Tibial nerve (tissue), 4 donors: ENCODE data around the gene CA10. TPM values are rescaled to one million over a fixed set of nuclear protein-coding genes. Genes with fewer than 3 reads are reported as not detected.

Experiments used
- DNase-seq, 2 donors: peaks; one replicate each; pipeline ENCODE4 v3.0.0-alpha.2; 2019; ENCODE audit warnings: low spot score in 2 of 2
- H3K27ac ChIP-seq, 4 donors: fragments of 200-600 bp; sonication (generic) in 3 of 4; one replicate each; pipeline ENCODE4 v1.5.1; 2017 to 2019; ENCODE audit warnings: mild to moderate bottlenecking in 1 of 4
- H3K27me3 ChIP-seq, 2 donors: fragments of 200-600 bp; sonication (generic) in 1 of 2; one replicate each; pipeline versions ENCODE4 v1.5.1 to v1.6.0; 2017 to 2019
- H3K36me3 ChIP-seq, 3 donors: fragments of 200-600 bp; sonication (generic); one replicate each; pipeline ENCODE4 v1.5.1; 2018 to 2019
- H3K4me1 ChIP-seq, 4 donors: fragments of 200-600 bp; sonication (generic) in 3 of 4; one replicate each; pipeline ENCODE4 v1.5.1; 2017 to 2019
- H3K4me3 ChIP-seq, 4 donors: fragments of 200-600 bp; sonication (generic) in 3 of 4; one replicate each; pipeline ENCODE4 v1.5.1; 2017 to 2019; ENCODE audit warnings: mild to moderate bottlenecking in 1 of 4, moderate library complexity in 1 of 4
- H3K9me3 ChIP-seq, 4 donors: fragments of 200-600 bp; sonication (generic) in 3 of 4; one replicate each; pipeline ENCODE4 v1.5.1; 2017 to 2019
- EP300 ChIP-seq, 2 donors: sonication (generic); formaldehyde crosslinking; IDR thresholded peaks; one replicate each; pipeline ENCODE4 v1.6.1; 2017; ENCODE audit warnings: antibody characterized with exemption in 2 of 2, mild to moderate bottlenecking in 1 of 2
- POLR2A ChIP-seq, 2 donors: fragments of 450-650 bp; IDR thresholded peaks; one replicate each; pipeline ENCODE4 v1.6.1; 2017; ENCODE audit warnings: antibody characterized with exemption in 2 of 2, mild to moderate bottlenecking in 2 of 2, moderate library complexity in 2 of 2
- WGBS, 2 donors: methylation state at CpG; one replicate each; pipeline ENCODE4 v1.1.5; 2018; 5-methylcytosine and 5-hydroxymethylcytosine counted together
- total RNA-seq, 4 donors: library from RNA; depleted of rRNA; stranded (reverse); fragments of >200 nt; gene quantifications; one replicate each; pipeline ENCODE4 v1.1.0, GENCODE V29; 2016
- TF ChIP-seq, protein P1 (sequence below), 5 experiments: fragments of 200-600 bp in 3 of 5; fragments of 450-650 bp in 2 of 5; sonication (generic) in 3 of 5; IDR thresholded peaks; one replicate each; pipeline ENCODE4 v1.5.1; 2016 to 2019; ENCODE audit warnings: antibody characterized with exemption in 5 of 5, mild to moderate bottlenecking in 3 of 5, moderate library complexity in 2 of 5

The CA10 gene
- not detected for total RNA-seq

DNA sequence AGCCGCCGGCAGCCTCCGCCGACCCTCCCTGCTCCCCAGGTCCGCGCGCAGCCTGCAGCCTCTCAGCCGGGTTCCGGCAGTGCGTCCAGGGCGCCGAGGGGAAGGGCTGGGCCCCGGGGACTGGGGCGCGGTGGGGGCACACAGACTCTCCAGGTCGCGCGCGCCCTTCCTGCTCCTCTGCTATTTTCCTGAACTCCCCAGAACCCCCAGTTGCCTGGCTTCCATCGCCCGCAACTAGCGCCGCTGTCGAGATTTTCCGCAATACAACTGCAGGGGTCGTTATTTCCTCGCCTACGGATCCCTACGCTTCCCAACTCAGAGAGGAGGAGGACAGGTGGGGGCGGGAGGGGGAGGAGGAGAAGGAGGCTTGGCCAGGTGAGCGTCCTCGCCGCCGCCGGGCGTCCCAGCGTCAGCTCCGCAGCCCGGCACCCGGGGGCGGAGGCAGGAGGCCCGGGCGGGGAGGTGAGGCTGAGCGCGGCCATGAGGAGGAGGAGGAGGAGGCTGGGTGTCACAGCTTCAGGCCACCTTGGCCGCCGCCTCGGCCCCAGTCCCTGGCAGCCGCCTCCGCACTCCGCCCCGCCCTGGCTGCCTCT, at the start of gene CA10:
Gene CA10, minus strand, starts transcription at position 265 of the 593 bp plus-strand sequence.
- Histone ChIP-seq H3K9me3 (peaks cover 0 to 5% (median 0%) of the 10 kb centered on the region in 4 donors), H3K4me1 (peaks cover 0 to 17% (median 3%) of the 10 kb centered on the region in 4 donors), H3K4me3 (peak within 1 kb of the TSS in 1 of 4 donors; percentile 4), H3K27ac (no peak within 1 kb of the TSS), H3K27me3 (peaks cover 0 to 50% of the 10 kb centered on the region in 2 donors), H3K36me3 (no peaks in the 10 kb centered on the region)
- TF ChIP-seq EP300 (IDR thresholded peaks at IDR 0.05) (no peak), POLR2A (IDR thresholded peaks at IDR 0.05) (no peak)
- 1 to 2% methylated on average over 19 to 43 of the region's 52 CpGs for WGBS, 2 donors
- DNase-seq, result no peak

DNA sequence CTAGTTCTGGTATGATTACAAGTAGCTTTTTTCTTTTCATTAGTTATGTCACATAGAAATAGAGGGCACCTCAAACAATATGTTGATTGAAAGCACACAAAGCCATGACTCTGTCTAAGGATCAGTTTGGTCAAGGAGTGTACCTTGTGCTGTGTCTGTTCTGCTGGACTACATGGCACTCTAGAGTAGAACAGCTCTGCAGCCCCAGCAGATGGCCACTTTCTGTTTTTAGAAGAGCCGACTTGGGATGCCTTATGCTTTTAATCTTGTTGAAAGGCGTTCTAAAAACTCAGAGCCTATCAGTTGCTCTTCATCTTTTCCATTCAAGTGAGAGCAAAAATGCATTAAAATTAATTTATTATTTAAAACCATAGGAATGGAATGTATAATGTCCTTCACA, 49.3 kb upstream of the CA10 start:
- no peak for DNase-seq
- TF ChIP-seq, protein P1, sequence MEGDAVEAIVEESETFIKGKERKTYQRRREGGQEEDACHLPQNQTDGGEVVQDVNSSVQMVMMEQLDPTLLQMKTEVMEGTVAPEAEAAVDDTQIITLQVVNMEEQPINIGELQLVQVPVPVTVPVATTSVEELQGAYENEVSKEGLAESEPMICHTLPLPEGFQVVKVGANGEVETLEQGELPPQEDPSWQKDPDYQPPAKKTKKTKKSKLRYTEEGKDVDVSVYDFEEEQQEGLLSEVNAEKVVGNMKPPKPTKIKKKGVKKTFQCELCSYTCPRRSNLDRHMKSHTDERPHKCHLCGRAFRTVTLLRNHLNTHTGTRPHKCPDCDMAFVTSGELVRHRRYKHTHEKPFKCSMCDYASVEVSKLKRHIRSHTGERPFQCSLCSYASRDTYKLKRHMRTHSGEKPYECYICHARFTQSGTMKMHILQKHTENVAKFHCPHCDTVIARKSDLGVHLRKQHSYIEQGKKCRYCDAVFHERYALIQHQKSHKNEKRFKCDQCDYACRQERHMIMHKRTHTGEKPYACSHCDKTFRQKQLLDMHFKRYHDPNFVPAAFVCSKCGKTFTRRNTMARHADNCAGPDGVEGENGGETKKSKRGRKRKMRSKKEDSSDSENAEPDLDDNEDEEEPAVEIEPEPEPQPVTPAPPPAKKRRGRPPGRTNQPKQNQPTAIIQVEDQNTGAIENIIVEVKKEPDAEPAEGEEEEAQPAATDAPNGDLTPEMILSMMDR (IDR thresholded peaks at IDR 0.05), result no peak
- TF ChIP-seq POLR2A (IDR thresholded peaks at IDR 0.05) (no peak), EP300 (IDR thresholded peaks at IDR 0.05) (no peak)
- H3K9me3 ChIP-seq, result no peaks in the 10 kb centered on the region
- H3K4me1 ChIP-seq, result no peaks in the 10 kb centered on the region
- H3K36me3 ChIP-seq, result no peaks in the 10 kb centered on the region
- H3K27me3 ChIP-seq, result no peaks in the 10 kb centered on the region
- H3K4me3 ChIP-seq, result no peak overlapping the region
- 71 to 84% methylated on average over 2 of the region's 2 CpGs for WGBS, 2 donors
- no peak overlapping the region for H3K27ac ChIP-seq

DNA sequence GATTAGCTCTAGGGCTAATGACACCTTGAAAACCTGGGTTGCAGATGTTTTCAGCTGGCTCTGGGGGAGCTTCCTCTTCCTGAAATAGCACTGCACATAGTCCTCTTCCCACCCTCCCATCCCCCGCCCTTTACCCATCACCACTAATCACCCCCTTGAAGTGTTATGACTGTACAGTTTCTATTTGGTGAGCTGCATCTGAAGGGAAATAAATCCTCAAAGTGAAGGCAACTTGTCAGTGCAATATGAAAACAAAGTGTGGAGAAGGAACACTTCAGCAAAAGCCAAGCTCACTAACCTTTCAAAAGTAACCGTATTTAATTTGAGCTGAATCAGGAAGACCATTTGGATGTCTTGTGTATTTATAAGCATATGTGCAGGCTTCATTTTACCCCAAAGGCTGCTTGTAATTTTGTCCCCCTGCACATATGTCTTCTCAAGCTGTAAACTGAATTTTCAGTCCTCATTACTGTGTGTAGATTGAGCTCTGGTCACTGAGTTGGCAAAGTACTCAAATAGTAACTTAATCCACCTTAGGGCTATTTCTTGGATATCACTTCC, 44.1 kb upstream of the CA10 start:
- Histone ChIP-seq H3K27ac (no peak overlapping the region), H3K4me1 (no peaks in the 10 kb centered on the region), H3K27me3 (no peaks in the 10 kb centered on the region), H3K4me3 (no peak overlapping the region), H3K9me3 (no peaks in the 10 kb centered on the region), H3K36me3 (no peaks in the 10 kb centered on the region)
- no peak for TF ChIP-seq EP300 (IDR thresholded peaks at IDR 0.05)
- TF ChIP-seq, protein P1 (IDR thresholded peaks at IDR 0.05), result no peak
- WGBS, 2 donors, result 77 to 78% methylated on average over 2 of the region's 2 CpGs
- no peak for DNase-seq

DNA sequence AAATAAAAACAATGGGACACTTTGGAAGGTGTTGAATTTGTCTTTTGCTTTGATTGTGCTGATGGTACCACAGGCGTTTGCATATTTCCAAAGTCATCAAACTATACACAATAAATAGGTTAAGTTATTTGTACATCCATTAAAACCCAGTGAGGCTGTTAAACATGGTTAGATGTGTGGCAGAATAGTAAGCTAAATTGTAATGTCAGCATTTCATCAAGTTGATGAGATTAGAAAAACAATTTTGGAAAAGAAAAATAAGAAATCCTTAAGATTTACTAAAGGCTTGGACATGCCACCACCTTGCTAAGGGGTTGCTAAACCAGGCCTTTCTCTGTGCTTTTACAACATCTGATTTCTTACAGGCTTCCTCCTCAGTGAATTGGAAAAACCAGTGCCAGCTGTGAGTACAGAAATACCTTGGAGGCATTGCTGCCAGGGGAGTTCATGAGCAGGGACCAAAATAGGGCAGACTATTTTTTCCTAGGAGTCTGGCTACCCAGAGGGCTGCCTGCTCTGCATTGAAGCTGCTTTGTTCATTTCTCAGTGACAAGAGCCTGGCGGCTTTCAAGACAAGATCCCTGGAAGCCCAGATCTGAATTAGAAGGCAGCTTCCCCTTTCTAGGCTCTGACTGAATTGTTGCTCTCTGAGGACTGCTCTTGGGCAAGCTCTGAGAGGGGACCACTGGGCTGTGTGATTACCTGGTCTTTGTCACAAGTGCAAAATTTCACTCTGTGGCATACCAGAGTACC, 43.4 kb upstream of the CA10 start:
- H3K4me1 ChIP-seq, result no peaks in the 10 kb centered on the region
- no peak for TF ChIP-seq POLR2A (IDR thresholded peaks at IDR 0.05)
- TF ChIP-seq, protein P1 (IDR thresholded peaks at IDR 0.05), result no peak
- no peak for TF ChIP-seq EP300 (IDR thresholded peaks at IDR 0.05)
- no peak overlapping the region for H3K27ac ChIP-seq
- WGBS, 2 donors, result 83 to 96% methylated on average over 2 of the region's 2 CpGs
- no peak for DNase-seq
- no peak overlapping the region for H3K4me3 ChIP-seq
- no peaks in the 10 kb centered on the region for H3K9me3 ChIP-seq
- no peaks in the 10 kb centered on the region for H3K36me3 ChIP-seq
- H3K27me3 ChIP-seq, result no peaks in the 10 kb centered on the region

DNA sequence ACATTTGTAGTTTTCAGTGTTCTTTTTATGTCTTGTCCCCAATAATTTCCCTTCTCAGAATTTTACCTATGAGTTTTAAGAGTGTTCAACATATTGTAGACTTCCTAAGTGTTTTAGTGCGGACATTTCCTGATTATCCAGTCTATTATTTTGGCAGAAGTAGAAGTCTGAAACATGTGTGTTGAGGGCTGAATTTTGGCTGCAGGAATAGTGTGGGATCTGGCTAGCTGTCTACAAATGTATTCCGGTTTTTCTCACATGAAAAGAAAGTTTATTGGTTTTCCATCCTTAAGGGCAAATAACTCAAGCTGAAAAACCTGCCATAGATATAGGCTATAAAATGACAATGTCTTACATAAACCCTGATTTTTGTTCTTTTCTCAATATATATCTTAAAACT, 33.0 kb upstream of the CA10 start:
- Histone ChIP-seq H3K4me3 (no peak overlapping the region), H3K36me3 (no peaks in the 10 kb centered on the region), H3K4me1 (no peaks in the 10 kb centered on the region), H3K27ac (no peak overlapping the region), H3K9me3 (peaks cover 0 to 8% (median 0%) of the 10 kb centered on the region in 4 donors), H3K27me3 (no peaks in the 10 kb centered on the region)
- TF ChIP-seq POLR2A (IDR thresholded peaks at IDR 0.05) (no peak), EP300 (IDR thresholded peaks at IDR 0.05) (no peak)
- TF ChIP-seq, protein P1 (IDR thresholded peaks at IDR 0.05), result no peak
- WGBS, 2 donors, result 56 to 64% methylated on average over 2 of the region's 2 CpGs
- no peak for DNase-seq
